Adrenal gland (tissue), 5 donors: ENCODE results near the gene IL4R.

Experiments used
- POLR2A ChIP-seq, 2 donors: fragments of 450-650 bp; IDR thresholded peaks; one replicate each; pipeline ENCODE4 v1.6.1; 2017; ENCODE audit warnings: antibody characterized with exemption in 2 of 2, mild to moderate bottlenecking in 2 of 2, moderate library complexity in 1 of 2
- TF ChIP-seq, protein P1 (sequence below), 6 experiments: fragments of 450-650 bp in 4 of 6; fragments of 200-600 bp in 2 of 6; sonication (generic) in 1 of 6; IDR thresholded peaks; 1 replicate in 5 of 6; 2 replicates in 1 of 6; pipeline versions ENCODE4 v1.5.1 to v1.8.0; 2016 to 2021; ENCODE audit warnings: antibody characterized with exemption in 6 of 6, mild to moderate bottlenecking in 2 of 6, moderate library complexity in 1 of 6
- donor health status: DM: no; HTN: no; CAD: no.

DNA sequence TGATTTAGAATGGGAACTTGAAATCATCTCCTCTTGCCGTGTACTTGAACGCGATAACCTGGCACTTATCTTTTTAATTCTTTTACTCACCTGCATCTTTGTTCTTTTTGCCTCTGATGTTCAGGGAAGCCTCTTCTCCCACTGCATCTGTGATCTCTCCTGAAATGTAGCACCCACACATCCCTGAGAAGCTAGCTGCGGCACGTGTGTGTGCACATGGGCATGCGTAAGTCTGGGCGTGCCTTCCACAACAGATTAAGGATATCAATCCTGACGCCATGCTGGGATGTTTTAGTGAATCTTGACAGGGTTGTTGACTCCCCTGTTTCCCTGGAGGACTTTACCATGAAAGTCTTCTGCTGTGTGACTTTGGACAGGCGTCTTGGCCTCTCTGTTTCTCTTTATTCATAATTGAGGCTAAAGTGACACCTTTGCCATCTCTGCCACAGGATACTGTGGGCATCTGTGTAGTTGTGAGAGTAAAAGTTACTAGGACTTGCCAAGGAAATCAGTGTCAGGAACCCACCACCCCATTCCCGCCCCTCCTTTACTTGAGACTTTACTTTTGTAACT lies 20.5 kb downstream of the IL4R start:
- no peak for TF ChIP-seq POLR2A (IDR thresholded peaks at IDR 0.05)
- TF ChIP-seq, protein P1, sequence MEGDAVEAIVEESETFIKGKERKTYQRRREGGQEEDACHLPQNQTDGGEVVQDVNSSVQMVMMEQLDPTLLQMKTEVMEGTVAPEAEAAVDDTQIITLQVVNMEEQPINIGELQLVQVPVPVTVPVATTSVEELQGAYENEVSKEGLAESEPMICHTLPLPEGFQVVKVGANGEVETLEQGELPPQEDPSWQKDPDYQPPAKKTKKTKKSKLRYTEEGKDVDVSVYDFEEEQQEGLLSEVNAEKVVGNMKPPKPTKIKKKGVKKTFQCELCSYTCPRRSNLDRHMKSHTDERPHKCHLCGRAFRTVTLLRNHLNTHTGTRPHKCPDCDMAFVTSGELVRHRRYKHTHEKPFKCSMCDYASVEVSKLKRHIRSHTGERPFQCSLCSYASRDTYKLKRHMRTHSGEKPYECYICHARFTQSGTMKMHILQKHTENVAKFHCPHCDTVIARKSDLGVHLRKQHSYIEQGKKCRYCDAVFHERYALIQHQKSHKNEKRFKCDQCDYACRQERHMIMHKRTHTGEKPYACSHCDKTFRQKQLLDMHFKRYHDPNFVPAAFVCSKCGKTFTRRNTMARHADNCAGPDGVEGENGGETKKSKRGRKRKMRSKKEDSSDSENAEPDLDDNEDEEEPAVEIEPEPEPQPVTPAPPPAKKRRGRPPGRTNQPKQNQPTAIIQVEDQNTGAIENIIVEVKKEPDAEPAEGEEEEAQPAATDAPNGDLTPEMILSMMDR (IDR thresholded peaks at IDR 0.05): no peak
